NB4 (cell line): ENCODE data around the gene MARS1.
"Not testable (repeated sequence)": the region's sequence is repeated elsewhere in the genome, so short reads cannot be mapped to it uniquely, and the experiment has no call there.

ENCODE experiments used
- POLR2A ChIP-seq: IDR thresholded peaks from 2 replicates; pipeline ENCODE4 v1.6.1; 2011; ENCODE audit warnings: mild to moderate bottlenecking; ENCODE audit not compliant: insufficient read length; ENCODE audit errors: extremely low read depth
- TF ChIP-seq, protein P1 (sequence below): IDR thresholded peaks from one replicate; pipeline ENCODE4 v1.5.1; 2012; ENCODE audit warnings: low read depth, low read length
- TF ChIP-seq, protein P2 (sequence below): IDR thresholded peaks from 2 replicates; pipeline ENCODE4 v1.6.1; 2011; ENCODE audit warnings: low read depth, low read length

DNA sequence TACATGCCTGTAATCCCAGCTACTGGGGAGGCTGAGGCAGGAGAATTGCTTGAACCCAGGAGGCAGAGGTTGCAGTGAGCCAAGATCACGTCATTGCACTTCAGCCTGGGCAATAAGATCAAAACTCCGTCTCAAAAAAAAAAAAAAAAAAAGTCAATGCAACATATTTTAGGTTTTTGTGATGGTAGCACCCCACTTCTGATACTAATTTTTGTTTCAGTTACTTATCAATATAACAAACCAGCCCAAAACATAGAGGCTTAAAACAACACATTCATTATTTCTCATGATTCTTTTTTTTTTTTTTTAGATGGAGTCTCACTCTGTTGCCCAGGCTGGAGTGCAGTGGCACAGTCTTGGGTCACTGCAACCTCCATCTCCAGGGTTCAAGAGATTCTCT lies 46.5 kb upstream of the MARS1 start:
- TF ChIP-seq, protein P1, sequence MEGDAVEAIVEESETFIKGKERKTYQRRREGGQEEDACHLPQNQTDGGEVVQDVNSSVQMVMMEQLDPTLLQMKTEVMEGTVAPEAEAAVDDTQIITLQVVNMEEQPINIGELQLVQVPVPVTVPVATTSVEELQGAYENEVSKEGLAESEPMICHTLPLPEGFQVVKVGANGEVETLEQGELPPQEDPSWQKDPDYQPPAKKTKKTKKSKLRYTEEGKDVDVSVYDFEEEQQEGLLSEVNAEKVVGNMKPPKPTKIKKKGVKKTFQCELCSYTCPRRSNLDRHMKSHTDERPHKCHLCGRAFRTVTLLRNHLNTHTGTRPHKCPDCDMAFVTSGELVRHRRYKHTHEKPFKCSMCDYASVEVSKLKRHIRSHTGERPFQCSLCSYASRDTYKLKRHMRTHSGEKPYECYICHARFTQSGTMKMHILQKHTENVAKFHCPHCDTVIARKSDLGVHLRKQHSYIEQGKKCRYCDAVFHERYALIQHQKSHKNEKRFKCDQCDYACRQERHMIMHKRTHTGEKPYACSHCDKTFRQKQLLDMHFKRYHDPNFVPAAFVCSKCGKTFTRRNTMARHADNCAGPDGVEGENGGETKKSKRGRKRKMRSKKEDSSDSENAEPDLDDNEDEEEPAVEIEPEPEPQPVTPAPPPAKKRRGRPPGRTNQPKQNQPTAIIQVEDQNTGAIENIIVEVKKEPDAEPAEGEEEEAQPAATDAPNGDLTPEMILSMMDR = not testable (repeated sequence)
- TF ChIP-seq, protein P2, sequence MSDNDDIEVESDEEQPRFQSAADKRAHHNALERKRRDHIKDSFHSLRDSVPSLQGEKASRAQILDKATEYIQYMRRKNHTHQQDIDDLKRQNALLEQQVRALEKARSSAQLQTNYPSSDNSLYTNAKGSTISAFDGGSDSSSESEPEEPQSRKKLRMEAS = not testable (repeated sequence)
- not testable (repeated sequence) for TF ChIP-seq POLR2A
